Keratinocyte (primary cell): ENCODE measurements around the gene MTHFR.

ENCODE experiments used
- EZH2 ChIP-seq: IDR thresholded peaks from one replicate; pipeline ENCODE4 v1.6.1; 2012; ENCODE audit warnings: inconsistent platforms, mild to moderate bottlenecking, low read length, moderate library complexity
- TF ChIP-seq, protein P1 (sequence below), 3 experiments: IDR thresholded peaks in 1 of 3; conservative IDR thresholded peaks in 1 of 3; optimal IDR thresholded peaks in 1 of 3; 2 replicates in 2 of 3; 3 replicates in 1 of 3; pipeline versions ENCODE3 to v1.5.1; 2011; ENCODE audit warnings: low read length in 3 of 3, mild to moderate bottlenecking in 3 of 3, moderate library complexity in 2 of 3, control low read depth in 1 of 3, inconsistent platforms in 1 of 3; ENCODE audit not compliant: insufficient read depth in 2 of 3; ENCODE audit errors: extremely low read depth in 1 of 3

GRCh38 chr1:11781297-11781696 is 24.5 kb downstream of the MTHFR start:
- TF ChIP-seq, protein P1, sequence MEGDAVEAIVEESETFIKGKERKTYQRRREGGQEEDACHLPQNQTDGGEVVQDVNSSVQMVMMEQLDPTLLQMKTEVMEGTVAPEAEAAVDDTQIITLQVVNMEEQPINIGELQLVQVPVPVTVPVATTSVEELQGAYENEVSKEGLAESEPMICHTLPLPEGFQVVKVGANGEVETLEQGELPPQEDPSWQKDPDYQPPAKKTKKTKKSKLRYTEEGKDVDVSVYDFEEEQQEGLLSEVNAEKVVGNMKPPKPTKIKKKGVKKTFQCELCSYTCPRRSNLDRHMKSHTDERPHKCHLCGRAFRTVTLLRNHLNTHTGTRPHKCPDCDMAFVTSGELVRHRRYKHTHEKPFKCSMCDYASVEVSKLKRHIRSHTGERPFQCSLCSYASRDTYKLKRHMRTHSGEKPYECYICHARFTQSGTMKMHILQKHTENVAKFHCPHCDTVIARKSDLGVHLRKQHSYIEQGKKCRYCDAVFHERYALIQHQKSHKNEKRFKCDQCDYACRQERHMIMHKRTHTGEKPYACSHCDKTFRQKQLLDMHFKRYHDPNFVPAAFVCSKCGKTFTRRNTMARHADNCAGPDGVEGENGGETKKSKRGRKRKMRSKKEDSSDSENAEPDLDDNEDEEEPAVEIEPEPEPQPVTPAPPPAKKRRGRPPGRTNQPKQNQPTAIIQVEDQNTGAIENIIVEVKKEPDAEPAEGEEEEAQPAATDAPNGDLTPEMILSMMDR (optimal IDR thresholded peaks at IDR 0.05 in 1 of 3, IDR thresholded peaks at IDR 0.05 in 1 of 3, conservative IDR thresholded peaks at IDR 0.05 in 1 of 3; ENCODE audit: extremely low read depth in 1 of 3, insufficient read depth in 2 of 3, low read length in 3 of 3), result no peak
- TF ChIP-seq EZH2, result no peak
